Ishikawa (cell line): Measurements from ENCODE around the gene LCE2C.

ENCODE experiments used
- EP300 ChIP-seq: IDR thresholded peaks from 2 replicates; pipeline ENCODE4 v1.6.1; 2012; ENCODE audit warnings: borderline replicate concordance
- FOXM1 ChIP-seq: IDR thresholded peaks from 2 replicates; pipeline ENCODE4 v1.6.1; 2012; ENCODE audit warnings: low read depth, borderline replicate concordance
- MAX ChIP-seq: IDR thresholded peaks from 2 replicates; pipeline ENCODE4 v1.6.1; 2012
- NFIC ChIP-seq: IDR thresholded peaks from 2 replicates; pipeline ENCODE4 v1.6.1; 2012
- REST ChIP-seq: IDR thresholded peaks from 2 replicates; pipeline ENCODE4 v1.6.1; 2012; ENCODE audit warnings: low read depth, mild to moderate bottlenecking
- ZBTB7A ChIP-seq: IDR thresholded peaks from 2 replicates; pipeline ENCODE4 v1.6.1; 2012; ENCODE audit warnings: low read depth

GRCh38 chr1:152656459-152656858 lies 18.6 kb upstream of the LCE2C start:
- TF ChIP-seq REST (no peak), EP300 (no peak), ZBTB7A (no peak), NFIC (no peak), FOXM1 (no peak), MAX (no peak)
